Fibroblast of the aortic adventitia (primary cell): Measurements from ENCODE around the gene CAMTA1. TPM values are rescaled to one million over a fixed set of nuclear protein-coding genes. Genes with fewer than 3 reads are reported as not detected.

Experiments
- DNase-seq: peaks from one replicate; pipeline ENCODE4 v3.0.0-alpha.2; 2010; ENCODE audit warnings: low read depth
- H3K4me3 ChIP-seq: 2 replicates; pipeline ENCODE4 v1.5.1; 2011; ENCODE audit warnings: low read depth, mild to moderate bottlenecking, control low read depth, low read length, moderate library complexity
- CTCF ChIP-seq: IDR thresholded peaks from 2 replicates; pipeline ENCODE4 v1.5.1; 2011; ENCODE audit warnings: mild to moderate bottlenecking, low read length, control low read depth, inconsistent platforms; ENCODE audit not compliant: insufficient read depth
- total RNA-seq: library from RNA; depleted of rRNA; stranded (reverse); fragments of >200 nt; gene quantifications from 2 replicates; pipeline ENCODE4 v1.2.3, GENCODE V29; 2012; ENCODE audit warnings: low replicate concordance

The CAMTA1 gene
- total RNA-seq, 1 donor = 91.9 TPM

GRCh38 chr1:7424352-7424890 lies 639.2 kb downstream of the CAMTA1 start:
- TF ChIP-seq CTCF = no peak
- DNase-seq = no peak

GRCh38 chr1:7425229-7425628 lies 640.0 kb downstream of the CAMTA1 start:
- no peak for TF ChIP-seq CTCF
- DNase-seq = no peak
- H3K4me3 ChIP-seq = no peak overlapping the region

More at GRCh38 chr1:7424352-7424890, 639.2 kb downstream of the CAMTA1 start:
- H3K4me3 ChIP-seq = no peak overlapping the region

- no peak overlapping the region for H3K4me3 ChIP-seq
- no peak for DNase-seq
- TF ChIP-seq CTCF = no peak
Observed at GRCh38 chr1:7425771-7426170, 640.5 kb downstream of the CAMTA1 start.

GRCh38 chr1:7426780-7427604 lies 641.7 kb downstream of the CAMTA1 start:
- peak; percentile 4 for DNase-seq
- TF ChIP-seq CTCF = no peak
- no peak overlapping the region for H3K4me3 ChIP-seq

- no peak for DNase-seq
- H3K4me3 ChIP-seq = no peak overlapping the region
- TF ChIP-seq CTCF = no peak
Observed at GRCh38 chr1:7427605-7428300, 642.5 kb downstream of the CAMTA1 start.

- no peak overlapping the region for H3K4me3 ChIP-seq
- DNase-seq = no peak
- TF ChIP-seq CTCF = no peak
Observed at GRCh38 chr1:7429290-7429689, 644.0 kb downstream of the CAMTA1 start.
